SJSA1 (cell line): ENCODE results near the gene PRR30. TPM values are rescaled to one million over a fixed set of nuclear protein-coding genes. Genes with fewer than 3 reads are reported as not detected.

Experiments
- DNase-seq, 2 experiments: peaks; one replicate each; pipeline ENCODE4 v3.0.0-alpha.2; 2015 to 2020; ENCODE audit warnings: low spot score in 2 of 2, low read depth in 1 of 2
- H3K27ac ChIP-seq: fragments of 250-450 bp; sonication (Bioruptor Pico); 2 replicates; pipeline ENCODE4 v1.5.1; 2020; ENCODE audit warnings: mild to moderate bottlenecking, moderate library complexity
- H3K27me3 ChIP-seq: fragments of 250-450 bp; sonication (Bioruptor Pico); replicated peaks from 2 replicates; pipeline ENCODE4 v1.5.1; 2020; ENCODE audit warnings: mild to moderate bottlenecking, moderate library complexity
- H3K36me3 ChIP-seq: fragments of 250-450 bp; sonication (Bioruptor Pico); 2 replicates; pipeline ENCODE4 v1.5.1; 2020; ENCODE audit warnings: mild to moderate bottlenecking
- H3K4me1 ChIP-seq: fragments of 250-450 bp; sonication (Bioruptor Pico); replicated peaks from 2 replicates; pipeline ENCODE4 v1.6.1; 2021; ENCODE audit warnings: mild to moderate bottlenecking
- H3K4me3 ChIP-seq: fragments of 250-450 bp; sonication (Bioruptor Pico); 2 replicates; pipeline ENCODE4 v1.5.1; 2020; ENCODE audit warnings: mild to moderate bottlenecking
- H3K9me3 ChIP-seq: fragments of 250-450 bp; sonication (Bioruptor Pico); replicated peaks from 2 replicates; pipeline ENCODE4 v1.5.1; 2020; ENCODE audit warnings: mild to moderate bottlenecking
- total RNA-seq: library from RNA; depleted of rRNA; stranded (reverse); fragments of >200 nt; shearing (Covaris generic); gene quantifications from 2 replicates; pipeline ENCODE4 v1.2.3, GENCODE V29; 2014; rRNA removed

The PRR30 gene
- total RNA-seq, 1 experiment from 2014 or later, result not detected

- H3K9me3 ChIP-seq, result no peaks in the 10 kb centered on the region
- no peak overlapping the region for H3K4me3 ChIP-seq
- H3K4me1 ChIP-seq, result peaks cover 4% of the 10 kb centered on the region
- H3K27ac ChIP-seq, result no peak overlapping the region
- DNase-seq, result no peak
- H3K27me3 ChIP-seq, result no peaks in the 10 kb centered on the region
- no peaks in the 10 kb centered on the region for H3K36me3 ChIP-seq
Observed at GRCh38 chr2:27092696-27093429, 46.3 kb downstream of the PRR30 start.

GRCh38 chr2:27091746-27092695, 47.2 kb downstream of the PRR30 start:
- H3K27ac ChIP-seq, result no peak overlapping the region
- no peak for DNase-seq
- no peak overlapping the region for H3K4me3 ChIP-seq
- peaks cover 4% of the 10 kb centered on the region for H3K4me1 ChIP-seq
- H3K36me3 ChIP-seq, result no peaks in the 10 kb centered on the region
- H3K9me3 ChIP-seq, result no peaks in the 10 kb centered on the region
- H3K27me3 ChIP-seq, result no peaks in the 10 kb centered on the region

GRCh38 chr2:27089111-27089954, 49.9 kb downstream of the PRR30 start:
- peaks cover 9% of the 10 kb centered on the region; the same call in 1 of the 2 replicates for H3K36me3 ChIP-seq
- H3K4me3 ChIP-seq, result no peak overlapping the region
- H3K9me3 ChIP-seq, result no peaks in the 10 kb centered on the region
- no peak overlapping the region for H3K27ac ChIP-seq
- H3K4me1 ChIP-seq, result peaks cover 20% of the 10 kb centered on the region
- no peaks in the 10 kb centered on the region for H3K27me3 ChIP-seq
- DNase-seq, result no peak

GRCh38 chr2:27088634-27089033, 50.6 kb downstream of the PRR30 start:
- no peak for DNase-seq
- H3K27me3 ChIP-seq, result no peaks in the 10 kb centered on the region
- peaks cover 20% of the 10 kb centered on the region for H3K4me1 ChIP-seq
- H3K9me3 ChIP-seq, result no peaks in the 10 kb centered on the region
- H3K36me3 ChIP-seq, result peaks cover 11% of the 10 kb centered on the region; the same call in 1 of the 2 replicates
- H3K4me3 ChIP-seq, result no peak overlapping the region
- H3K27ac ChIP-seq, result no peak overlapping the region

GRCh38 chr2:27087823-27088410, 51.3 kb downstream of the PRR30 start:
- DNase-seq, result no peak
- Histone ChIP-seq H3K4me3 (no peak overlapping the region), H3K36me3 (peaks cover 14% of the 10 kb centered on the region), H3K4me1 (peaks cover 20% of the 10 kb centered on the region), H3K27ac (no peak overlapping the region), H3K9me3 (no peaks in the 10 kb centered on the region), H3K27me3 (no peaks in the 10 kb centered on the region)

Other genes with a start within 250 kb of the PRR30 start
- gene MAPRE3, start 168.8 kb downstream of the PRR30 start, total RNA-seq, result 0.50 and 3.3 TPM in 2 replicates
- gene TMEM214, start 106.4 kb downstream of the PRR30 start, total RNA-seq, result 52.4 and 57.3 TPM in 2 replicates
- gene AGBL5, start 87.7 kb downstream of the PRR30 start, total RNA-seq, result 22.8 and 32.7 TPM in 2 replicates
- gene OST4, start 67.8 kb downstream of the PRR30 start, total RNA-seq, result 322 and 334 TPM in 2 replicates
- 168 and 170 TPM in 2 replicates for gene EMILIN1, start 60.8 kb downstream of the PRR30 start, total RNA-seq
- gene KHK, start 52.6 kb downstream of the PRR30 start, total RNA-seq, result 0.11 and 0.31 TPM in 2 replicates
- gene CGREF1, start 20.3 kb downstream of the PRR30 start, total RNA-seq, result 2.1 and 3.1 TPM in 2 replicates
- not detected in 2 replicates for gene ABHD1, start 15.6 kb downstream of the PRR30 start, total RNA-seq
- gene PREB, start 4.8 kb downstream of the PRR30 start, total RNA-seq, result 87.4 and 101 TPM in 2 replicates
- not detected in 2 replicates for gene TCF23, start 9.6 kb upstream of the PRR30 start, total RNA-seq
- gene ATRAID, start 72.6 kb upstream of the PRR30 start, total RNA-seq, result 104 and 153 TPM in 2 replicates
- 40.8 and 42.0 TPM in 2 replicates for gene SLC5A6, start 72.9 kb upstream of the PRR30 start, total RNA-seq
- gene CAD, start 78.0 kb upstream of the PRR30 start, total RNA-seq, result 17.0 and 17.6 TPM in 2 replicates
- not detected in 2 replicates for gene SLC30A3, start 123.6 kb upstream of the PRR30 start, total RNA-seq
- gene DNAJC5G, start 136.0 kb upstream of the PRR30 start, total RNA-seq, result not detected in 2 replicates
- not detected in 2 replicates for gene TRIM54, start 143.0 kb upstream of the PRR30 start, total RNA-seq
- 0.21 and 6.8 TPM in 2 replicates for gene UCN, start 169.0 kb upstream of the PRR30 start, total RNA-seq
- 88.0 and 88.3 TPM in 2 replicates for gene MPV17, start 183.7 kb upstream of the PRR30 start, total RNA-seq
- 36.2 and 46.4 TPM in 2 replicates for gene GTF3C2, start 217.4 kb upstream of the PRR30 start, total RNA-seq
- 29.8 and 52.1 TPM in 2 replicates for gene EIF2B4, start 230.9 kb upstream of the PRR30 start, total RNA-seq
- gene SNX17, start 231.2 kb upstream of the PRR30 start, total RNA-seq, result 148 and 170 TPM in 2 replicates
- gene ZNF513, start 241.3 kb upstream of the PRR30 start, total RNA-seq, result 7.7 and 13.1 TPM in 2 replicates